Measurements from ENCODE around the gene BMAL1. TPM values are rescaled to one million over a fixed set of nuclear protein-coding genes. Genes with fewer than 3 reads are reported as not detected.

BMAL1 gene
- total and polyA plus RNA-seq, 2 donors (not counting 3 experiments of a cell fraction or from before 2014, with no cell fraction given), result 5.8 to 10.1 TPM

DNA sequence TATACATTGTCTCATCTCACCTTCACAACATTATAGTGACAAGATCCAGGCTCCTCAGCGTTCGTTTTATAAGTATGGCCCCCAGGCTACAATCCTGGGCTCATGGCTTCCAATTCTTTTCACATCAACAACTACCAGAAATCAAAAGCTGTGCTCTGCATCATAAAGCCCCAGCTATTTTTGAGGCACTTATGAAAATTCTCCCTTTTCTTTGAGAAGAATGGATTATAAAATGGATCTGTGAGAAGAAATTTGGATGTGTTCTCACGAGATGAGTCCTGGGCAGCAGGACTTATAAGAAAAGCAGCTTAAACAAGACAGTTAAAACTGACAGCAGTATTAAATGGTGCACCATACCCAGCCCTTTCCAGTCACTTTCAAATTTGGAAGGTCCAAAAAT, 105.2 kb downstream of the BMAL1 start:
- dilution Hi-C loops (cut with MboI; ENCODE audit: extremely low pct_ligation_motif_present, low sequenced_read_pairs) (no loop called here), intact Hi-C loops (cut with micrococcal nuclease) (no loop called here)
- Histone ChIP-seq H3K27ac (ENCODE audit: insufficient read depth, low read depth, low read length) (no peak overlapping the region), H3K27me3 (ENCODE audit: control insufficient read depth in 2 of 2, insufficient read depth in 2 of 2, low read length in 2 of 2) (no peaks in the 10 kb centered on the region), H4K20me1 (replicated peaks; ENCODE audit: control insufficient read depth, extremely low read depth, insufficient read depth, low read length) (no peaks in the 10 kb centered on the region), H2AFZ (ENCODE audit: low read depth, low read length) (no peak overlapping the region), H3K9me3 (replicated peaks; ENCODE audit: control insufficient read depth, insufficient read depth, low read length) (no peaks in the 10 kb centered on the region), H3K36me3 (ENCODE audit: control insufficient read depth in 2 of 2, extremely low read depth in 1 of 2, insufficient read depth in 2 of 2, low read length in 2 of 2) (peaks cover 3 to 9% of the 10 kb centered on the region in 2 experiments), H3K4me2 (ENCODE audit: insufficient read depth, low read length) (no peak overlapping the region), H3K79me2 (ENCODE audit: control insufficient read depth, insufficient read depth, low read length) (no peaks in the 10 kb centered on the region), H3K4me3 (replicated peaks in 1 of 3; ENCODE audit: insufficient read depth in 1 of 3, low read depth in 1 of 3, low read length in 3 of 3) (no peak overlapping the region), H3K9ac (replicated peaks; ENCODE audit: extremely low read depth, insufficient read depth, low read length) (no peak overlapping the region), H3K9me1 (replicated peaks; ENCODE audit: control insufficient read depth, extremely low read depth, insufficient read depth, low read length) (no peaks in the 10 kb centered on the region), H3K4me1 (ENCODE audit: control insufficient read depth, extremely low read depth, insufficient read depth, low read length) (no peaks in the 10 kb centered on the region)
- no TSS peak for BruUV-seq (replicated peaks)
- POLR2A ChIA-PET, result no interaction called here
- FAIRE-seq (no peak), DNase-seq (ENCODE audit: low read depth, low spot score) (no peak)
- CTCF ChIA-PET, result interaction anchor here (0.6 to 3.8 kb wide), 9 partner anchors 9 to 173 kb away, joined by 3 to 25 read pairs (median 4); no protein-coding TSS in a partner anchor
- TF ChIP-seq JUN (IDR thresholded peaks at IDR 0.05; ENCODE audit: borderline replicate concordance, insufficient read depth, insufficient read length, low read depth) (no peak), GATA2 (IDR thresholded peaks at IDR 0.05; ENCODE audit: insufficient read depth, insufficient read length, low read depth, low read length) (no peak), FOS (IDR thresholded peaks at IDR 0.05; ENCODE audit: borderline replicate concordance, insufficient read depth, low read length) (no peak), POLR2A (IDR thresholded peaks at IDR 0.05; ENCODE audit: low read depth, low read length) (no peak), POLR2AphosphoS5 (IDR thresholded peaks at IDR 0.05; ENCODE audit: insufficient read depth, low read depth, low read length) (no peak), MYC (IDR thresholded peaks at IDR 0.05; ENCODE audit: low read depth, low read length) (no peak), EZH2 (IDR thresholded peaks at IDR 0.05; ENCODE audit: borderline replicate concordance, low read depth, low read length, severe bottlenecking) (no peak)
- TF ChIP-seq, protein P1, sequence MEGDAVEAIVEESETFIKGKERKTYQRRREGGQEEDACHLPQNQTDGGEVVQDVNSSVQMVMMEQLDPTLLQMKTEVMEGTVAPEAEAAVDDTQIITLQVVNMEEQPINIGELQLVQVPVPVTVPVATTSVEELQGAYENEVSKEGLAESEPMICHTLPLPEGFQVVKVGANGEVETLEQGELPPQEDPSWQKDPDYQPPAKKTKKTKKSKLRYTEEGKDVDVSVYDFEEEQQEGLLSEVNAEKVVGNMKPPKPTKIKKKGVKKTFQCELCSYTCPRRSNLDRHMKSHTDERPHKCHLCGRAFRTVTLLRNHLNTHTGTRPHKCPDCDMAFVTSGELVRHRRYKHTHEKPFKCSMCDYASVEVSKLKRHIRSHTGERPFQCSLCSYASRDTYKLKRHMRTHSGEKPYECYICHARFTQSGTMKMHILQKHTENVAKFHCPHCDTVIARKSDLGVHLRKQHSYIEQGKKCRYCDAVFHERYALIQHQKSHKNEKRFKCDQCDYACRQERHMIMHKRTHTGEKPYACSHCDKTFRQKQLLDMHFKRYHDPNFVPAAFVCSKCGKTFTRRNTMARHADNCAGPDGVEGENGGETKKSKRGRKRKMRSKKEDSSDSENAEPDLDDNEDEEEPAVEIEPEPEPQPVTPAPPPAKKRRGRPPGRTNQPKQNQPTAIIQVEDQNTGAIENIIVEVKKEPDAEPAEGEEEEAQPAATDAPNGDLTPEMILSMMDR (IDR thresholded peaks at IDR 0.05; ENCODE audit: extremely low read depth in 1 of 2, insufficient read depth in 1 of 2, low read depth in 1 of 2, low read length in 2 of 2), result no peak
- TF ChIP-seq, protein P2, sequence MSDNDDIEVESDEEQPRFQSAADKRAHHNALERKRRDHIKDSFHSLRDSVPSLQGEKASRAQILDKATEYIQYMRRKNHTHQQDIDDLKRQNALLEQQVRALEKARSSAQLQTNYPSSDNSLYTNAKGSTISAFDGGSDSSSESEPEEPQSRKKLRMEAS (IDR thresholded peaks at IDR 0.05; ENCODE audit: insufficient read depth, insufficient read length), result no peak
